Pulmonary artery endothelial cell (primary cell): ENCODE results near the gene SLC9A6. TPM values are rescaled to one million over a fixed set of nuclear protein-coding genes. Genes with fewer than 3 reads are reported as not detected.
"Not testable (repeated sequence)": the region's sequence is repeated elsewhere in the genome, so short reads cannot be mapped to it uniquely, and the experiment has no call there.

Experiments
- DNase-seq: peaks from one replicate; pipeline ENCODE4 v3.0.0-alpha.2; 2011; ENCODE audit warnings: low read depth, low spot score
- total RNA-seq: library from RNA; depleted of rRNA; stranded (reverse); fragments of >200 nt; gene quantifications from 2 replicates; pipeline ENCODE4 v1.2.3, GENCODE V29; 2014

The SLC9A6 gene
- total RNA-seq, 1 donor from 2014 or later = 18.3 TPM

DNA sequence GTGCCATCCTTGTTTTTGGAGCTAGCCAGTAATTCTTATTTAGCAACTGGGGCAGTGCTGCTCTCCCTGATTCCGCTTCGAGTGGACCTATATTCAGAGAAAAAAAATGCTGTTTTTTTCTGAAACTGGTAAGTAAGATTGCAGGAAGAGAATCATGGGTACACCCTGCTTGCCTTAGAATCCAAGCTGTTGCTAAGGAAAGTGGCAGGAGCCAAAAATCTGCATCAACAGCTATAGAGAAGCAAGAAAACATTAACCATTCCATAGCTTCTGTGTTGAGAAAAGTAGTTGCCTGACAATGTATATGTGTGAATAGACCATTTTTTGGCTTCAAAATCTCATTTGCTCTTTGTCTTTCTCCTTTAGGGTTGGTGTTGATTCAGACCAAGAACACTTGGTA is 44.5 kb downstream of the SLC9A6 start:
- DNase-seq = no peak

DNA sequence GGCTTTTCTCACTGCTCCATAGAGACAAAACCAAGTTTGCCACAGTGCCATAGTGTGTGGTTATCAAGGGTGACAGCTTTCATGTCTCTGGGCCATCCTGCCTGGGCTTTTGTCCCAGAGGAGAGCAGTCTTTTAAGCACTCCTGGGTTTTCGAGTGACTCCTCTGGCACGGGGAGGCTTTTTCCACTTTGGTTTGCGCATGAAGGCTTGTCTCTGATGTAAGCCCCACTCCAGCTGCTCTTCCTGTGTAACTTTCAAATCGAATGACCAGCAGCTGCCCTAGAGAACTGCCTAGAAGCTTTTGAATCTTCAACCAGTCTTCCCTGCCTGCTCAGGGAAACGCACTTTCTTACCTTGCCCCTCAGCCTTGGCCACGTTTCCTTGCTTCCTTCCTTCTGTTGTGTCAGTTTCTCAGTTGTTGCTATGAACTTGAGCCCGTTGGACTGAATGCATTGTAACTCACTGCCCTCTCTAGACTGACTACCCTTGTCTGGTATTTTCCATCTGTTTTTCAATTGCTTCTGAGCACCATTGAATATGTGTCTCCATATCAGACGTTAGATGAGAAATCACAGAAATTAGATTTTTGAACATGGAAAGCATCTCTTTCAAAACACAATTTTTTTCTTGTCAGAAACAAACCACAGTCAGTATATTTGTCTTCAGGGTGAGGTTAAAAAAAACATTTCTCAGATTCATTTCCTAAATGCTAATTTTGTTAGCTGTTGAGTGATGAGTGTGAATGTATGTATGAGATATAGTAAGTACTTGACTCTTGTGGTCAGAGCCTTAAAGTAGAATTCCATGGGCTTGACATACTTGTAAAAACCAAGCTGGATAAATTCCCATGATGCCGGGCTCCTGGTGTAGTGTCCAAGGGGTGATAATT is 45.3 kb downstream of the SLC9A6 start:
- peak; percentile 68 for DNase-seq

DNA sequence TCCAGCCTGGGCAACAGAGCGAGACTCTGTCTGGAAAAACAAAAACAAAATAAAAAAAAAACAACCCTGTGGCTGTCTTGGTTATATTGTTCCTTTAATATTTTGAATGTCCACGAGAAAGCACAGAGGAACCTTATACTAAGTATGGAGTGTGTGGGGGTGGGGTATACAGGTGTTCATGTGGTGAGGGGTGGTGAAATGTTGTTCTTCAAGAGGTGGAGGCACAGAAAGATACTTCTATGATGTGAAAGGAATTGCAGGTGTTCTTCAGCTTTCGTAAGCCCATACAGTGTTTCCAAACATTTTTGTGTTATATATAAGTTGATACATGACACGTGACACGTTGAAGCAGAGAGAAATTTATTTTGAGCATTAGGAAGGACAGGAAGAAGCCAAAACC is 46.4 kb downstream of the SLC9A6 start:
- DNase-seq = no peak

DNA sequence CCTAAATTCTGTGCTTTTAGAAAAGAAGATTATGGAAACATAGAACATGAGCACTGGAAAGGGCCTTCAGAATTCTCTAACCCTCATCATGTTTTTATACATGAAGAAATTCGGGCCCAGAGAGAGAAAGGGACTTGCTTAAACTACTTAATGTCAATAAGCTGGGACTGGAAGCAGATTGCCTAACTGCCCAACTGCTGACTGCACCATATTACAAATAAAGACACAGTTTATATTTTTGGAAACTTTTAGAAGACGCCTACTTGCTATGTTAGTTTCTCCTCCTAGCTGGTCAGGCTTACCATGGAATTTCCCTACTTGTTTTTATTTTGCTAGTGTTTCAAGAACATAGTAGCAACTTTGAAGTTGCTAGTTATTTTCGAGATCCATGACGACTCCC is 47.1 kb downstream of the SLC9A6 start:
- no peak for DNase-seq

DNA sequence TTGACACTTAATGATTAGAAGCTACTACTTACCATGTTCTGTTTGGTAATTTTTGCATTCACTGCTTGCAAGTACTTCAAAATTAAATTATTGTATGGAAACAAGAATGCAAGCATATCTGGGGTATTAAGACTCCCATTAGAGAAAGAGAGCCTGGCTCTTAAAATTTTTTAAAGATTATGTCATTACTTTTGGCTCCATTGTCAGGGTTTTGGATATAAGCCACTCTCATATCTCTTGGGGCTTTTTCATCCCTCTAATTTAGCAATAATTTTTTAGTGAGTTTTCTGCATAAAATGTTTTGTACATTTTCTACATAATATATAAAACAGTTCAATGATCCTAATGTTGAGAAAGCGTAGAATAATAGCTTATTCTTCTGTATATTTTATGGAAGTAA is 49.4 kb downstream of the SLC9A6 start:
- DNase-seq = no peak

DNA sequence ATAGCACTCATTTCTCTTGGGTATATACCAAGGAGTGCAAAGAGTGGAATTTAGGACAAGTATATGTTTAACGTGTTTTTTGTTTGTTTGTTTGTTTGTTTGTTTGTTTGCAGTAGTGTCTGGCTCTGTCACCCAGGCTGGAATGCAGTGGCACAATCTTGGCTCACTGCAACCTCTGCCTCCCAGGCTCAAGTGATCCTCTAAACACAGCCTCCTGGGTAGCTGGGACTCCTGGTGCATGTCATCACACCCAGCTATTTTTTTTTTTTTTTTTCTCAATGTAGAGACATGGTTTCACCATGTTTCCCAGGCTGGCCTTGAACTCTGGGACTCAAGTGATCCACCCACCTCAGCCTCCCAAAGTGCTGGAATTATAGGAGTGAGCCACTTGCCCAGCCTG is 50.4 kb downstream of the SLC9A6 start:
- no peak for DNase-seq

DNA sequence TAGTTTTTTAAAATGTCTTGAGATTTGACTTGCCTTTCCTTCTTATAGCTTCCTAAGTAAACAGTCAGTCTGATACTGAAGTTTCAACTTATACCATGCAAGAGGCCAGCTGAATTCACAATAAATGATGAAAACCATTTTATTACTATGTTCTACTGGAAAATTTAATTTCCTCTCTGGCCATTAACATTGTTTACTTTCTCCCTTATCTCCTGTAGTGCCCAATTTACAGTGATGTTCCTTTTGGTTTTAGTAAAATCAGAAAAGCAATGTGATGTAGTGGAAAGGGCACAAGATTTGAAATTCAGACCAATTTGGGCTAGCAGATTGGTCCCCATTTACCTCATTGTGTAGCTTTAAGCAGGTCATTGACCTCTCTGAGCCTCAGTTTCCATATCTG is 54.2 kb downstream of the SLC9A6 start:
- no peak for DNase-seq

DNA sequence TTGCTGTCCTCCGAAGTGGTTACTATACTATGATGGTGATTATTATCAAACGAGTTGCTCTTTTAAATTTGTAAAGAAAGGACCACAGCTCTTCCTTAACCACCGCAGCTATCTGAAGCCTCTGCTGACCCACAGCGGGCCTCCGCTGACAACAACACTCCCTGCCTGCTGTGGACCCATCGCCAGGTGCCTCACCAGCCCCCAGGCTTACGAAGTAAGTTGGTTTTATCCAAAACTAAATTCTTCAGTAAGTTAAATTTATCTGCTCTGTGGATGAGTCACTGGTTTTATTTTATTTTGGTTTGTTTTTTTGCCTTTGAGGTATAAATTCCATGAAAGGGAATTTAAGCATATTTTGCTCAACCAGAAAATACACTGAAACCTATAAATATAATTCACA is 54.7 kb downstream of the SLC9A6 start:
- no peak for DNase-seq

DNA sequence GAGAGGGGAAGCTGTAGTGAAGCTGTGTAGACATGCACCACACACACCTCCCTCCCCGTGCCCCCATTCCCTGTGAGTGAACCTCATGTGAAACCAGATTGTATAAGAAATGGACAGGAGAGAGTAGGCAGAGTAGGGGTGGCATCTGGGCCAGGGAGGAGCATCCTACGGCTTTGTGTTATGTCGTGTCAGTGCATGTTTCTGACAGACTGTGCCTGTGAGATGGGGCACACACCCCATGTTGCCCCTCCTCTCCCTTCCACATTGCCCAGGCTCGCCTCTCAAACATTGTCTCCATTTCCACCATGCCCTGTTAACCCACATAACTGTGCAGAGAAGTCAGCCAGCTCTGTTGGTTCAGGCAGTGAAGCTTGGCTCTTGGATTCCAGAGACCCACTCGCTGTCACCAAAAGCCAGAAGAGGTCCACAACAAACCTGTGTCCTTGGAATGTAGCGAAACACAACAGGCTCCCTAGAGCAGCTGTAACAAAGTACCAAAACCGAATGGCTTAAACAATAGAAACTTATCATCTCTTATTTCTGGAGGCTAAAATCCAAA is 56.1 kb downstream of the SLC9A6 start:
- no peak for DNase-seq

DNA sequence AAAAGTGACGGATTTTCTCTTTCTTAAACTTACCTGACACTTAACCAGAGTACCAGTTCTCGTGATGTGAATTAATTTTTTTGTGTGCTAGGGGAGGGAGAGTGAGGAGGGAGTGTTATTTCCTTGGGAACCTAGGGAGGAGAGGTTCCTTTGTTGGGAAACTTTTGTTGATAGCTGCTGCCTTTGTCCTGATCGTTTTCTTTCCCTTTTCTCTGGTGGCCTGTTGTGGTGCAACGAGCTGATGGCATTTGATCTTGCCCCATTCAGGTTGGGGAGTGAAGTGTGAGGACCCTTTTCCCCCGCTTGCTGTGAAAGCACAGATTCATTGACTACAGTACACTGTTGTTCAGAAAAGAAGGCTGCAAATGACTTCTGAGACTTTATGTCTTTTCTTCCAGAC is 59.8 kb downstream of the SLC9A6 start:
- no peak for DNase-seq

DNA sequence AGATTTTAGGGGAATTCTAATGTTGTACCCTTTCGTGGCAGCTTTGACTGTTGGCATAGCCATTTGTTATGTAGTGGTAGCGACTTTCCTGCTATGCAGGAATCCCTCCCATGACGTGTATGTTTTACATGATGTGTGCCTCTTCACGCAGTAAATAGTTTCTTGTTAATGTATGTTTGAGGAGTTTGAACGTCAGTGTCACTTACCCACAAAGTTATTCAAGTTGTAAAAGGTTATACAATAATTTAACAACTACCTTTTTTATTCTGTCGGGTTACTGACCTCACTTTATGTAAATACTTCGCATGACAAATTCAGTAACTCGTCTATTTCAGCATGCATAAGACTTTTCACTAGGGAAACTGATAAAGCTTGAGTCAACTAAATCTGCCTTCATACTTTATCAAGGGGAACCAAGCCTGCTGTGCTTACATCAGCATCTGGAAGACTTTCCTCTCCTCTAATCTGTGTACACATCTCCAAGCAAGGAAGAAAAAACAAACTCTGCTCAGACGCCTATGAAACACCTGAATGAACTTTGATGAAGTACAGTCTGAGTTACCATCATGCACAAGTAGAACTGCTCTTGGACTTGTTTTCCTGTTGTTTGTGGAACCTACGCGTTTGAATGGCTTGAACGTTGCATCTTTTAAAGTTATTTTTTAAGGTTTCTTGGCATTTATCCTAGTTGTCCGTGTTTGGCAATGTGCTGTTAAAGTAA is 61.2 kb downstream of the SLC9A6 start:
- no peak for DNase-seq

DNA sequence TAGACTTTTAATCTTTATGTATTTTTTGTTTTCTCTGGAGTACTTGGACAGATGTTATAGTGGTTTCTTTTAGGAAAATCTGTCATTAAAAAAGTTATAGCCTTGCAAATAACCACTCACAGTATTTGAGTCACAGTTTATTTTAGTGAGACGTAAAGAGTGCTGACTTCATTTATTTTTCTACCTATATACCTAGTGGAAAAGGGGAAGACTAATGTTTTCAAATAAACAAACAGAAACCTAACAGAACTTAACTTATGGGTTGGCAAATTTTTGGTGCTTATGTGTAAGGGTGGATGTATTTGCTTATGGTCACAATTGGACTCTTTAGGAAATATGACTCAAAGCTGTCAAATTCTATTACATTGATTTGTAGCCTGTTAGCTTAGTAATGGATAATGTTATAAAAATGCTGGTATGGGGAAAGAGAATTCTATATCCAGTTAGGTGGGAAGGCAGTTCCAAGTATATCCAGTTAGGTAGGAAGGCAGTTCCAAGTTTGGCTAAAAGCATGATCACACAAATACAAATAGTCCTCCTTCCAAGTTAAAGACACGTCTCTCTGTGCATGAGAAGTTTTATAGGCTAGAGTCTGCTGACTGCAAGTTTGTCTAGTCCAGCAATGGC is 61.9 kb downstream of the SLC9A6 start:
- DNase-seq = no peak

DNA sequence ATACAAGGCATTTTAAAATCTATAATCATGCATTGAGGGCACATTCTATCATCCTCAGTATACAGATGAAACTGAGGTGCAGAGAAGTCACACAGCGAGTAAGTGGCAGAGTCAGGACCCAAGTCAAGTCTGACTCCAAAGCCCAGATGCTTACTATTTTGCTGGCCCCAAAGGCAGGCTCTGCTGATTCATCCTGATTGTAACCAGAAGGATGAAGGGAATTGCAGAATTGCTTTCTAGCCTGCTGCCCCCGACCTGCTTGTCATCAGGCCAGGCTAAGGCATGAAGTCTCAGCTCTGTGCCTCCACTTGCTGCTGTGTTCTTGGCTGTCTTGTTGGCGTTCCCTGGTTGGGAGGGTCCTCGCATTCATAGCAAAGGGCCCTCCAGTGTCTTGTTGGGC is 62.7 kb downstream of the SLC9A6 start:
- DNase-seq = no peak

DNA sequence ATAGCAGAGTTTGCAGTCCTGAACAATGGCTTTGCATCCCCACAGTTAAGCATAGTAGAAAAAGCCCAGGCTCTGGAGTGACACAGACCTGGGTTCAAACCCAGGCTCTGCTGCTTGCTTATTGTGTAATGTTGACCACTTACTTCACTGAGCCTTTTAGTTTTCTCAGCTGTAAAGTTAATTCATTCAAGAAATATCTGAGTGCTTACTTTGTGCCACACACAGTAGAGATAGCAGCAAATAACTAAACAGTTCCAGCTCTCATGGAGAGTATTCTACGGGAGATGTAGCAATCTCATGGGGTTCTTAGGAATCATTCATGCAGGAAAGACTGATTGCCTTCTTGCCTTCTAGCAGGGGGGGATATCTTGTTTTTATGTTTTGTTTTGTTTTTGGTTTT is 63.2 kb downstream of the SLC9A6 start:
- no peak for DNase-seq

DNA sequence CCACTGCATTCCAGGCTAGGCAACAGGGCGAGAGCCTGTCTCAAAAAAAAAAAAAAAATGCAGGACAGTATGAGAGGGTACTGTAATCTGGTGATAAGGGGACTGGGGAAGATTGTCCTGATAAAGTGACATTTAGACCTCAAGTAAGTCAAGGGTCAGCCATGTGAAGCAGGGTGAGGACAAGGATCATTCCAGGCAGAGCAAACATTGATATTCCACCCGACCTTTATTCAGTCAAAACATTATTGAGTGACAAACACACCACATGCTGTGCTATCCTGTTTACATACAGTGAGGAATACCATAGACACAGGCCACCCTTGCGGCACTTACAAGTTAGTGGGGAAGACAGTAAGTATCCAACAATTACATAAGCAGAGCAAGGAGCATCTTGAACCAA is 64.4 kb downstream of the SLC9A6 start:
- DNase-seq = no peak

DNA sequence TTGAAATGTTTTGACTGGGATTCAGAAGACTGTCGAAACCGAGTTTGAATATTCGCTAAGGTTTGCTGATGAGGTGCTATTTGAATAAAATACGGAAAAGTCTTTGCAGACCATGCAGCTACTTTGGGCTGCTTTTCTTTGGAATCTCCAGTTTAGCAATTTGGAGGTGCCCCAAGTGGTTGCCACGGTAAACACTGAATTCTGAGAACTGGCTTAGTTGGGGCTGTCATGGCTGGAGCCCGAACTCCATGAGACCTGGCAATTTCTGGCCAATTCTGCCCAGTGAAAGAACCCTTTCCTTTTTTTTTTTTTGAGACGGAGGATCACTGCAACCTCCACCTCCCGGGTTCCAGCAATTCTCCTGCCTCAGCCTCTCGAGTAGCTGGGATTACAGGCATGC is 65.6 kb downstream of the SLC9A6 start:
- DNase-seq = not testable (repeated sequence)

DNA sequence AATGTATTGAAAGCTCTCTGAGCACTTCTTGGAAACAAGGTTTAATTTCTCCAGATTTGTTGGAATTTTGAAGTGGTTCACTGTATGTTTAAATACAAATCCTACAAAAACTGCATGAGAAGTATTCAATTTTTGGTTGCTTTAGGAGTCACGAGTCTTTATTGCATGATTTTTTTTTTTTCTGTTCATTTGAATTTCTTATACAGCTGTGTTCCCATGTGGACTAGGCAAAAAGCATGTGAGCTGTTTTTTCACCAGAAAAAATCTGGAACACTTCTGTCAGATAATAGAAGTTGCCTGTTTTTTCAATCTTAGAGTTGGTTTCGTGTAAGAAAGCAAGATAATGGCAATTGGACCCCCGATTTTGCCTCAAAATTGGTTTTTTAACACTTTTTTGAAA is 66.4 kb downstream of the SLC9A6 start:
- no peak for DNase-seq

DNA sequence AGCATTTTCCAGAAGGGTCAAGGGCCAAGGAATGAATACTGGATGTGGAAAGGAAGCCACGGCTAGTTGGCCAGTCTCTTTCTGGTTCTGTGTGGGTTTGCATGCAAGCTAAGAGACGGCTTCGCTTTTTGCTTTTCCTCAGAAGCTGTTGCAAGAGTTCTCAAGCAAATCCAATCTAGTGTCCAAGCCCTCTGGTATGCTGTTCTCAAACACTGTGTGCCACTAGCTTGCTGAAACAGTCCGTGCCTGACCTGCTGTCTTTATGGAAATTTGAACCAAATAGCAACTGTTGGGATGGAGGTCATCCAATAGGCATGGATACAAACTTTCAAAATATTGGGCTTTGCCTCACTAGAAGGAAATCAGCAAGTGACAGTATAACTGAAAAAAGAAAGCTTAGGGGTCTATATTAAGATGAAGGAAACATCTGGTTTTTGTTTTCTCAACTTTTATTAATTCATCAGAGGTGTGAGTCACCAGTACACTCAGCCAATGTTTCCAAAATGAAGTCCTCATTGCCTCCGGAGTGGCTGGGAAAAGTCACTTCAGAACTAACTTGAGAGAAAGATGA is 70.5 kb downstream of the SLC9A6 start:
- peak; percentile 53 for DNase-seq

DNA sequence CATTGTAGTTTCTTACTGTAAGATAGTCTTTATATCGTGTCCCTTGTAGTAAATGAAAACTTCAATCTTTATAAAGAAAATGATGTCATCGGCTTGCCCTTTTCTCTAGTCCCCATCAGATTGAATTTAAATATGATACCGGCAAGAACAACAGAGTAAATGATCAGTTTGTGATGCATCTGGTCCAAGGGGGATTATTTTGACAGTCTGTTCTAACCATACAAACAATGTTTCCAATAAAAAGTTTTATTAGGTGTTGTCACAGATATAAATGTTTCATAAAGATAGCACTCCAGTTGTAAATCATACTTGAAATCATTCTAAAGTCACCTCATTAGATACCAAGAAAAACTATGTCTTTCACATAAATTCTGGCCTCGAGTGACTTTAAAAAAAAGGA is 72.3 kb downstream of the SLC9A6 start:
- no peak for DNase-seq

DNA sequence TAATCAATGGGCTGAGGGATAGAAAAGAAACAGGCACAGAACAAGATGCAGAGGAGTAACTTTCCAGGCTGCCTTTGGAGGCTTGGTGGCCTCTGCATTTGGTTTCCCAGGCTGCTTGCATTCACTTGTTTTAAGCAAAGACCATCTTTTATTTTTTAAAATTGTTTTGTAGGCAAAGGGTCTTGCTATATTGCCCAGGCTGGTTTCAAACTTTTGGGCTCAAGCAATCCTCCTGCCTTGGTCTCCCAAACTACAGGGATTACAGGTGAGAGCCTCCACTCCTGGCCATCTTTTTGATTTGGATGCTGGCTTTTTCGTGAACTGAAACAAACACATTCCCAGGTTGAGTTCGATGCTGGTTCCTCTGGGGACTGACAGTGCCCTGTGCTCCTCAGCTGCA is 74.1 kb downstream of the SLC9A6 start:
- DNase-seq = no peak

DNA sequence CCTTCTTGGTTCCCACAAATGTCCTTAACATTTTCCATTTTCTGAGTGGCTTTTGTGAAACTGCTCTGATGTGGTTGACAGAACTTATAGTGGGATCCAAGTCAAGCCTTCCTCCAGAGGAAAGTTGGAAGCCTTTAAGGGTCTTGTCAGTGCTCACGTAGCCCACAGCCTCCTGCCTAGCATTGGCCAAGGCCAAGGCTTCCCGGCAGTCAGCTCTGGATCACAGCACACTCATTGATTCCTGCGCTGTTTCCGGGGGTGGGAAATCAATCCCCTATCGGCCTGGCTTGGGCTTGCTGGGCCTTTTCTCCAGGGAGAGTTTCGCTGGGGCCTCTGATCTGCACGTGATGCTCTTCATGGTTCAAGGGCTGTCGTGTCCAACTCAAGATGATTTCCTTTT is 76.1 kb downstream of the SLC9A6 start:
- no peak for DNase-seq

DNA sequence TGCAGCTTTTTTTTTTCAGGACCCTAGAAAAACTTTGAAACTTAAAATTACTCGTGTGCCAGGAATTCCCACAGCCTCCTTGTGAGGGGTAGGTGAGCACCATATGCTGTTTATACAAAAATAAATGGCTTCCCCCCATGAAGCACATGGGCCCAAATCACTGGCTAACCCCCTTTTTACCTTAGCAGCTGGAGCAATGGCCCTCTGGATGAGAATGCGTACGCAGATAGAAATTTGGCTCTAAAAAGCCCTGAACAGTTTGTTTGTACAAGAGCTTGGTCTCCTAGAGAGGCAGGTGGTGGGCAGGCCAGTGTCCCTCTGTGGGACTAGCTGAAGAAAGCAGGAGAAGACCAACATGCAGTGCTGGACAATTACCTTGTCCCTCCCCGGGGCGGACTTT is 76.5 kb downstream of the SLC9A6 start:
- DNase-seq = no peak
